GM23338 (cell line): ENCODE results near the gene BDKRB1. TPM values are rescaled to one million over a fixed set of nuclear protein-coding genes. Genes with fewer than 3 reads are reported as not detected.

Source experiments
- ATAC-seq: fragments of 200-7000 bp; cut with Tn5 transposase; 3 replicates; pipeline ENCODE4 v1.9.1; 2020
- DNase-seq: peaks from one replicate; pipeline ENCODE4 v3.0.0-alpha.2; 2015; ENCODE audit warnings: low spot score
- H2AFZ ChIP-seq: fragments of 200-600 bp; sonication (generic); 2 replicates; pipeline ENCODE4 v1.8.0; 2016; ENCODE audit warnings: antibody characterized with exemption, mild to moderate bottlenecking, moderate library complexity
- H3F3A ChIP-seq: fragments of 200-600 bp; sonication (generic); replicated peaks from 2 replicates; pipeline ENCODE4 v1.8.0; 2017; ENCODE audit warnings: antibody characterized with exemption, mixed run types, low read depth
- H3K27ac ChIP-seq: fragments of 200-600 bp; sonication (generic); 2 replicates; pipeline ENCODE4 v1.6.1; 2016; ENCODE audit warnings: low read depth
- H3K27me3 ChIP-seq: fragments of 200-600 bp; sonication (generic); 2 replicates; pipeline ENCODE4 v1.8.0; 2016; ENCODE audit warnings: mild to moderate bottlenecking, mixed run types, moderate library complexity; ENCODE audit not compliant: insufficient read depth
- H3K36me3 ChIP-seq: fragments of 200-600 bp; sonication (generic); 2 replicates; pipeline ENCODE4 v1.8.0; 2016; ENCODE audit warnings: mild to moderate bottlenecking; ENCODE audit not compliant: insufficient read depth
- H3K4me1 ChIP-seq: fragments of 200-600 bp; sonication (generic); 2 replicates; pipeline ENCODE4 v1.8.0; 2016; ENCODE audit warnings: mild to moderate bottlenecking, moderate library complexity; ENCODE audit not compliant: insufficient read depth
- H3K4me2 ChIP-seq: fragments of 200-600 bp; sonication (generic); 2 replicates; pipeline ENCODE4 v1.7.1; 2017; ENCODE audit warnings: mixed run types
- H3K4me3 ChIP-seq: fragments of 200-600 bp; sonication (generic); 2 replicates; pipeline ENCODE4 v1.6.1; 2016; ENCODE audit warnings: mixed run types
- H3K79me2 ChIP-seq: fragments of 200-600 bp; sonication (generic); replicated peaks from 2 replicates; pipeline ENCODE4 v1.8.0; 2017; ENCODE audit warnings: mild to moderate bottlenecking; ENCODE audit not compliant: insufficient read depth
- H3K9me2 ChIP-seq: fragments of 200-600 bp; sonication (generic); 2 replicates; pipeline ENCODE4 v1.8.0; 2017; ENCODE audit not compliant: insufficient read depth
- H4K20me1 ChIP-seq: fragments of 200-600 bp; sonication (generic); replicated peaks from 2 replicates; pipeline ENCODE4 v1.8.0; 2017; ENCODE audit warnings: mild to moderate bottlenecking; ENCODE audit not compliant: insufficient read depth
- H3K27ac Mint-ChIP-seq: 2 replicates; pipeline ENCODE4 v1.8.0; 2020; ENCODE audit warnings: inconsistent platforms, mild to moderate bottlenecking, moderate library complexity, mixed read lengths
- H3K27me3 Mint-ChIP-seq: 3 replicates; pipeline ENCODE4 v1.8.0; 2022; ENCODE audit warnings: low read depth, mild to moderate bottlenecking, moderate library complexity, mixed read lengths, inconsistent platforms; ENCODE audit not compliant: insufficient read depth, poor library complexity
- H3K36me3 Mint-ChIP-seq: 3 replicates; pipeline ENCODE4 v1.8.0; 2021; ENCODE audit warnings: low read depth, mild to moderate bottlenecking, inconsistent platforms, moderate library complexity, mixed read lengths
- H3K4me1 Mint-ChIP-seq: 3 replicates; pipeline ENCODE4 v1.8.0; 2020; ENCODE audit warnings: mild to moderate bottlenecking, inconsistent platforms, mixed read lengths
- H3K4me3 Mint-ChIP-seq: 3 replicates; pipeline ENCODE4 v1.8.0; 2021; ENCODE audit warnings: moderate library complexity, mild to moderate bottlenecking, inconsistent platforms, mixed read lengths
- H3K9me3 Mint-ChIP-seq: 3 replicates; pipeline ENCODE4 v1.8.0; 2020; ENCODE audit warnings: moderate library complexity, mild to moderate bottlenecking, inconsistent platforms, mixed read lengths
- CREB1 ChIP-seq: fragments of 250-450 bp; sonication (Bioruptor Pico); IDR thresholded peaks from 2 replicates; pipeline ENCODE4 v1.5.0; 2020; ENCODE audit warnings: low read depth, mild to moderate bottlenecking, moderate library complexity
- CTCF ChIP-seq, 2 experiments: fragments of 200-600 bp in 1 of 2; sonication (generic) in 1 of 2; conservative IDR thresholded peaks; 2 replicates each; pipeline versions ENCODE4 v1.5.1 to v1.6.1; 2016 to 2017; ENCODE audit warnings: antibody characterized with exemption in 2 of 2, low read depth in 2 of 2, mild to moderate bottlenecking in 2 of 2, moderate library complexity in 1 of 2
- ETS1 ChIP-seq: IDR thresholded peaks from 2 replicates; pipeline ENCODE4 v1.6.1; 2016; ENCODE audit warnings: antibody characterized with exemption
- EZH2 ChIP-seq: fragments of 200-600 bp; sonication (generic); IDR thresholded peaks from one replicate; pipeline ENCODE4 v1.8.0; 2017; ENCODE audit warnings: antibody characterized with exemption, mild to moderate bottlenecking, low read depth; ENCODE audit not compliant: unreplicated experiment
- EZH2phosphoT487 ChIP-seq: fragments of 200-600 bp; sonication (generic); IDR thresholded peaks from one replicate; pipeline ENCODE4 v1.8.1; 2018; ENCODE audit warnings: antibody characterized with exemption; ENCODE audit not compliant: unreplicated experiment
- JUNB ChIP-seq: IDR thresholded peaks from one replicate; pipeline ENCODE4 v1.6.1; 2016; ENCODE audit warnings: antibody characterized with exemption; ENCODE audit not compliant: unreplicated experiment
- NANOG ChIP-seq: IDR thresholded peaks from 2 replicates; pipeline ENCODE4 v1.6.1; 2016; ENCODE audit warnings: antibody characterized with exemption, borderline replicate concordance
- POLR2AphosphoS5 ChIP-seq: IDR thresholded peaks from 2 replicates; pipeline ENCODE4 v1.6.1; 2016; ENCODE audit warnings: antibody characterized with exemption, low read depth
- REST ChIP-seq: IDR thresholded peaks from one replicate; pipeline ENCODE4 v1.6.1; 2018; ENCODE audit warnings: antibody characterized with exemption; ENCODE audit not compliant: unreplicated experiment
- STAT1 ChIP-seq: IDR thresholded peaks from one replicate; pipeline ENCODE4 v1.6.1; 2016; ENCODE audit warnings: antibody characterized with exemption; ENCODE audit not compliant: unreplicated experiment
- ZNF114 ChIP-seq: fragments of 250-450 bp; sonication (Bioruptor Pico); IDR thresholded peaks from 2 replicates; pipeline ENCODE4 v1.5.0; 2020; ENCODE audit warnings: mild to moderate bottlenecking, moderate library complexity
- ZNF331 ChIP-seq: fragments of 250-450 bp; sonication (Bioruptor Pico); IDR thresholded peaks from 2 replicates; pipeline ENCODE4 v1.5.0; 2020; ENCODE audit warnings: low read depth, mild to moderate bottlenecking, moderate library complexity
- ZNF462 ChIP-seq: fragments of 250-450 bp; sonication (Bioruptor Pico); IDR thresholded peaks from 2 replicates; pipeline ENCODE4 v1.5.0; 2020; ENCODE audit warnings: mild to moderate bottlenecking, moderate library complexity
- polyA plus RNA-seq: library from polyadenylated mRNA; unstranded; fragments of >200 nt; fragmentation: Nextera tagmentation; extraction: Ambion mirVana; gene quantifications from 2 replicates; pipeline ENCODE4 v1.2.1, GENCODE V29; 2016
- total RNA-seq: library from RNA; depleted of rRNA; stranded (reverse); fragments of >200 nt; shearing (Covaris generic); gene quantifications from 2 replicates; pipeline ENCODE4 v1.2.3, GENCODE V29; 2014

The BDKRB1 gene
- total and polyA plus RNA-seq, 2 experiments from 2014 or later: not detected

- no peak overlapping the region for H3K4me2 ChIP-seq
- H3K27me3 Mint-ChIP-seq: peaks cover 5% of the 10 kb centered on the region
- peaks cover 2% of the 10 kb centered on the region; the same call in 1 of the 3 replicates for H3K4me1 Mint-ChIP-seq
- H3K4me1 ChIP-seq: no peaks in the 10 kb centered on the region
- H3K27ac Mint-ChIP-seq: no peak overlapping the region
- peaks cover 8% of the 10 kb centered on the region for H3K9me3 Mint-ChIP-seq
- H3K27ac ChIP-seq: no peak overlapping the region
- no peaks in the 10 kb centered on the region for H3K36me3 ChIP-seq
- no peaks in the 10 kb centered on the region for H3K79me2 ChIP-seq
- no peaks in the 10 kb centered on the region for H4K20me1 ChIP-seq
- H3K9me2 ChIP-seq: no peaks in the 10 kb centered on the region
- no peak for ATAC-seq
- no peak overlapping the region for H3K4me3 Mint-ChIP-seq
- no peak overlapping the region for H3K4me3 ChIP-seq
- H2AFZ ChIP-seq: no peak overlapping the region
- H3K27me3 ChIP-seq: no peaks in the 10 kb centered on the region
- DNase-seq: no peak
- TF ChIP-seq EZH2: no peak
- TF ChIP-seq NANOG: no peak
- no peak for TF ChIP-seq ZNF114 (CRISPR knock-in tag)
- TF ChIP-seq REST: no peak
- TF ChIP-seq ZNF331 (CRISPR knock-in tag): no peak
- no peak for TF ChIP-seq CTCF (conservative IDR thresholded peaks at IDR 0.05; ENCODE audit: low read depth in 2 of 2)
- TF ChIP-seq ETS1: no peak
- TF ChIP-seq CREB1 (CRISPR knock-in tag): no peak
- no peak for TF ChIP-seq ZNF462 (CRISPR knock-in tag)
- TF ChIP-seq EZH2phosphoT487: no peak
- no peak for TF ChIP-seq STAT1
- TF ChIP-seq POLR2AphosphoS5: no peak
- no peak for TF ChIP-seq JUNB
- peaks cover 7% of the 10 kb centered on the region; the same call in 1 of the 3 replicates for H3K36me3 Mint-ChIP-seq
- H3F3A ChIP-seq: no peaks in the 10 kb centered on the region
Measured at GRCh38 chr14:96215452-96216244, 40.4 kb upstream of the BDKRB1 start.
